A549 (cell line): ENCODE measurements around the gene ABCG8. TPM values are rescaled to one million over a fixed set of nuclear protein-coding genes. Genes with fewer than 3 reads are reported as not detected.

Source experiments
- ATAC-seq, 2 experiments: fragments of 200-7000 bp in 1 of 2; fragments of >200 bp in 1 of 2; cut with Nextera tagmentation in 1 of 2; cut with Tn5 transposase in 1 of 2; 3 replicates each; pipeline versions ENCODE4 v1.8.0 to v1.9.1; 2018 to 2020; ENCODE audit warnings: mild to moderate bottlenecking in 1 of 2, moderate library complexity in 1 of 2
- CTCF ChIA-PET: fragments of 300-600 bp; sonication (Branson Sonifier 250); formaldehyde crosslinking; extraction: SDS; loops from one replicate; lab custom pipeline; 2021; ENCODE audit warnings: antibody characterized with exemption, inconsistent platforms; lab: Yijun Ruan, JAX
- POLR2A ChIA-PET: fragments of 350-600 bp; formaldehyde crosslinking; extraction: SDS; loops from one replicate; lab custom pipeline; 2021; ENCODE audit warnings: antibody characterized with exemption, inconsistent platforms; lab: Yijun Ruan, JAX
- DNase-seq, 2 experiments: peaks; one replicate each; pipeline versions ENCODE4 v3.0.0 to v3.0.0-alpha.2; 2011 to 2016; ENCODE audit warnings: low read depth in 1 of 2, low spot score in 1 of 2
- FAIRE-seq: peaks from 2 replicates; lab custom pipeline; 2011; peaks lifted over from hg19 to GRCh38; lab: Jason Lieb, UNC
- H3K27ac ChIP-seq, 2 experiments: fragments of >200 bp; sonication (Bioruptor Twin); formaldehyde crosslinking; 3 replicates each; pipeline ENCODE4 v1.5.1; 2016 to 2017
- H3K4me1 ChIP-seq: fragments of >200 bp; sonication (Bioruptor Twin); formaldehyde crosslinking; 3 replicates; pipeline ENCODE4 v1.6.1; 2016
- H3K4me2 ChIP-seq: fragments of >200 bp; sonication (Bioruptor Twin); formaldehyde crosslinking; 3 replicates; pipeline ENCODE4 v1.6.1; 2016
- H3K4me3 ChIP-seq: fragments of >200 bp; sonication (Bioruptor Twin); formaldehyde crosslinking; 3 replicates; pipeline ENCODE4 v1.5.1; 2016
- H3K9me3 ChIP-seq: fragments of >200 bp; sonication (Bioruptor Twin); formaldehyde crosslinking; 3 replicates; pipeline ENCODE4 v1.6.1; 2016
- BHLHE40 ChIP-seq: IDR thresholded peaks from 2 replicates; pipeline ENCODE4 v1.6.1; 2012; ENCODE audit warnings: low read depth, low read length, inconsistent platforms
- CEBPB ChIP-seq, 2 experiments: fragments of >200 bp in 1 of 2; sonication (Bioruptor Twin) in 1 of 2; formaldehyde crosslinking in 1 of 2; IDR thresholded peaks; 2 replicates each; pipeline ENCODE4 v1.6.1; 2012 to 2016
- FOSB ChIP-seq: fragments of 250-450 bp; sonication (Bioruptor Pico); IDR thresholded peaks from 2 replicates; pipeline ENCODE4 v1.5.0; 2020; ENCODE audit warnings: mild to moderate bottlenecking, moderate library complexity
- FOSL2 ChIP-seq, 2 experiments: fragments of 450-650 bp in 1 of 2; fragments of >200 bp in 1 of 2; sonication (Bioruptor Twin) in 1 of 2; formaldehyde crosslinking; IDR thresholded peaks; 2 replicates each; pipeline versions ENCODE4 v1.5.0 to v1.6.1; 2016 to 2020; ENCODE audit warnings: mild to moderate bottlenecking in 1 of 2, moderate library complexity in 1 of 2
- GATA3 ChIP-seq: IDR thresholded peaks from 2 replicates; pipeline ENCODE4 v1.6.1; 2012; ENCODE audit warnings: borderline replicate concordance
- HDAC2 ChIP-seq: fragments of 200-600 bp; sonication (generic); IDR thresholded peaks from 2 replicates; pipeline ENCODE4 v1.6.1; 2016
- HOXA7 ChIP-seq: fragments of 250-450 bp; sonication (Bioruptor Pico); IDR thresholded peaks from 2 replicates; pipeline ENCODE4 v1.5.0; 2020; ENCODE audit warnings: mild to moderate bottlenecking, moderate library complexity
- HOXB13 ChIP-seq: fragments of 250-450 bp; sonication (Bioruptor Pico); IDR thresholded peaks from 2 replicates; pipeline ENCODE4 v1.5.0; 2020; ENCODE audit warnings: low read depth, mild to moderate bottlenecking, moderate library complexity
- HOXB5 ChIP-seq: fragments of 250-450 bp; sonication (Bioruptor Pico); IDR thresholded peaks from 2 replicates; pipeline ENCODE4 v1.5.0; 2020; ENCODE audit warnings: mild to moderate bottlenecking, moderate library complexity
- KDM1A ChIP-seq: fragments of 200-600 bp; sonication (generic); IDR thresholded peaks from 2 replicates; pipeline ENCODE4 v1.6.1; 2016; ENCODE audit warnings: low read depth, mild to moderate bottlenecking
- KDM5A ChIP-seq: fragments of 200-600 bp; sonication (generic); IDR thresholded peaks from 2 replicates; pipeline ENCODE4 v1.6.1; 2016; ENCODE audit warnings: antibody characterized with exemption, mild to moderate bottlenecking
- MAZ ChIP-seq: fragments of 150-350 bp; IDR thresholded peaks from 2 replicates; pipeline ENCODE4 v1.6.1; 2014; ENCODE audit warnings: antibody characterized with exemption, low read depth, low read length, borderline replicate concordance
- NR3C1 ChIP-seq: fragments of >200 bp; sonication (Bioruptor Twin); formaldehyde crosslinking; IDR thresholded peaks from 3 replicates; pipeline ENCODE4 v1.6.1; 2017
- POLR2AphosphoS2 ChIP-seq: conservative IDR thresholded peaks from 2 replicates; pipeline ENCODE4 v1.6.1; 2012; ENCODE audit warnings: low read length, improper control_type of control experiment, inconsistent platforms
- RCOR1 ChIP-seq: fragments of 150-350 bp; IDR thresholded peaks from 2 replicates; pipeline ENCODE4 v1.6.1; 2014; ENCODE audit warnings: antibody characterized with exemption, low read length, low read depth
- RFX5 ChIP-seq: fragments of 450-650 bp; IDR thresholded peaks from 2 replicates; pipeline ENCODE4 v1.7.1; 2014; ENCODE audit warnings: antibody characterized with exemption, mild to moderate bottlenecking, moderate library complexity
- TFCP2L1 ChIP-seq: fragments of 250-450 bp; sonication (Bioruptor Pico); IDR thresholded peaks from 2 replicates; pipeline ENCODE4 v1.5.0; 2021; ENCODE audit warnings: mild to moderate bottlenecking
- ZNF302 ChIP-seq: fragments of 250-450 bp; sonication (Bioruptor Pico); IDR thresholded peaks from 2 replicates; pipeline ENCODE4 v1.9.0; 2021; ENCODE audit warnings: inconsistent platforms, mild to moderate bottlenecking, moderate library complexity
- WGBS: methylation state at CpG from one replicate; pipeline ENCODE4 v1.1.6; 2017; ENCODE audit errors: missing lambda C conversion rate; 5-methylcytosine and 5-hydroxymethylcytosine counted together
- polyA plus RNA-seq, 4 experiments: library from polyadenylated mRNA; depleted of rRNA in 3 of 4; stranded (reverse); fragments of >200 nt; fragmentation: RNase III in 1 of 4; extraction: RNeasy Plus Mini Kit Qiagen cat#74134 plus additional on column Dnase treatment in 1 of 4; gene quantifications; 2 replicates in 3 of 4; 3 replicates in 1 of 4; pipeline ENCODE4 v1.2.3, GENCODE V29; 2011 to 2017
- TF ChIP-seq, protein P1 (sequence below): fragments of 150-350 bp; IDR thresholded peaks from 2 replicates; pipeline ENCODE4 v1.6.1; 2014; ENCODE audit warnings: low read depth, mild to moderate bottlenecking, low read length
- TF ChIP-seq, protein P2 (sequence below): fragments of >200 bp; sonication (Bioruptor Twin); formaldehyde crosslinking; IDR thresholded peaks from 3 replicates; pipeline ENCODE4 v1.5.1; 2016
- TF ChIP-seq, protein P3 (sequence below): fragments of >200 bp; sonication (Bioruptor Twin); formaldehyde crosslinking; IDR thresholded peaks from 2 replicates; pipeline ENCODE4 v1.6.1; 2016
- TF ChIP-seq, protein P4 (sequence below): fragments of >200 bp; sonication (Bioruptor Twin); formaldehyde crosslinking; IDR thresholded peaks from 3 replicates; pipeline ENCODE4 v1.6.1; 2016

Gene ABCG8
- polyA plus RNA-seq, 2 of the 4 experiments (the other 2 are of a cell fraction), result not detected

DNA sequence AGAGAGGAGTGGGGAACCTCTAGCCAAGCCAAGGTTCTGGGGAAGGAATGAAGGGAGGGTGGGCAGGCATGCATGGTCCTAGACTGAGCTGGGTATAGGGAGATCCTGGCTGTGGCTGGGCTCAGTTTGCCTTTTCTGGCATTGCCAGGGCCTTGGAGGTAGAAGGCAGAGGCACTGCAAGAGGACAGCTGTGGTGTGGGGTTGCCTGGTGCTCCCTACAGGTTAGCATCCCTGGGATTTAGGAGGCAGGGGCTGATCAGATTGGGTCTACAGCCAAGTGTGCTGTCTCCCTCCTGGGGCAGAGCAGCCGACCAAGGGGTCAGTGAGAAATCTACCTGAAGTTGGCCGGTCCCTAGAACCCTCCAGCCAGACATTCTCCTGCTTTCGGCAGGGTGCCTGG lies 15.9 kb downstream of the ABCG8 start:
- H3K27ac ChIP-seq, result no peak overlapping the region
- no peak overlapping the region for H3K4me2 ChIP-seq
- FAIRE-seq (no peak), ATAC-seq (no peak; a peak in 1 of 6 replicates), DNase-seq (no peak)
- ChIA-PET POLR2A (no interaction called here), CTCF (no interaction called here)
- no peaks in the 10 kb centered on the region for H3K4me1 ChIP-seq
- H3K9me3 ChIP-seq, result no peaks in the 10 kb centered on the region
- no peak overlapping the region for H3K4me3 ChIP-seq
- 39% methylated on average over 3 of the region's 3 CpGs for WGBS
- no peak for TF ChIP-seq FOSL2 (IDR thresholded peaks at IDR 0.05)
- TF ChIP-seq FOSL2 (CRISPR knock-in tag; IDR thresholded peaks at IDR 0.05), result no peak
- no peak for TF ChIP-seq TFCP2L1 (CRISPR knock-in tag)
- TF ChIP-seq KDM5A, result no peak
- TF ChIP-seq MAZ, result no peak
- TF ChIP-seq FOSB (CRISPR knock-in tag), result no peak
- no peak for TF ChIP-seq HDAC2
- TF ChIP-seq HOXA7 (CRISPR knock-in tag), result no peak
- no peak for TF ChIP-seq BHLHE40
- no peak for TF ChIP-seq POLR2AphosphoS2
- TF ChIP-seq RCOR1, result no peak
- no peak for TF ChIP-seq CEBPB (IDR thresholded peaks at IDR 0.05)
- TF ChIP-seq, protein P1, sequence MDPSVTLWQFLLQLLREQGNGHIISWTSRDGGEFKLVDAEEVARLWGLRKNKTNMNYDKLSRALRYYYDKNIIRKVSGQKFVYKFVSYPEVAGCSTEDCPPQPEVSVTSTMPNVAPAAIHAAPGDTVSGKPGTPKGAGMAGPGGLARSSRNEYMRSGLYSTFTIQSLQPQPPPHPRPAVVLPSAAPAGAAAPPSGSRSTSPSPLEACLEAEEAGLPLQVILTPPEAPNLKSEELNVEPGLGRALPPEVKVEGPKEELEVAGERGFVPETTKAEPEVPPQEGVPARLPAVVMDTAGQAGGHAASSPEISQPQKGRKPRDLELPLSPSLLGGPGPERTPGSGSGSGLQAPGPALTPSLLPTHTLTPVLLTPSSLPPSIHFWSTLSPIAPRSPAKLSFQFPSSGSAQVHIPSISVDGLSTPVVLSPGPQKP, result no peak
- no peak for TF ChIP-seq ZNF302 (CRISPR knock-in tag)
- no peak for TF ChIP-seq NR3C1
- TF ChIP-seq, protein P2, sequence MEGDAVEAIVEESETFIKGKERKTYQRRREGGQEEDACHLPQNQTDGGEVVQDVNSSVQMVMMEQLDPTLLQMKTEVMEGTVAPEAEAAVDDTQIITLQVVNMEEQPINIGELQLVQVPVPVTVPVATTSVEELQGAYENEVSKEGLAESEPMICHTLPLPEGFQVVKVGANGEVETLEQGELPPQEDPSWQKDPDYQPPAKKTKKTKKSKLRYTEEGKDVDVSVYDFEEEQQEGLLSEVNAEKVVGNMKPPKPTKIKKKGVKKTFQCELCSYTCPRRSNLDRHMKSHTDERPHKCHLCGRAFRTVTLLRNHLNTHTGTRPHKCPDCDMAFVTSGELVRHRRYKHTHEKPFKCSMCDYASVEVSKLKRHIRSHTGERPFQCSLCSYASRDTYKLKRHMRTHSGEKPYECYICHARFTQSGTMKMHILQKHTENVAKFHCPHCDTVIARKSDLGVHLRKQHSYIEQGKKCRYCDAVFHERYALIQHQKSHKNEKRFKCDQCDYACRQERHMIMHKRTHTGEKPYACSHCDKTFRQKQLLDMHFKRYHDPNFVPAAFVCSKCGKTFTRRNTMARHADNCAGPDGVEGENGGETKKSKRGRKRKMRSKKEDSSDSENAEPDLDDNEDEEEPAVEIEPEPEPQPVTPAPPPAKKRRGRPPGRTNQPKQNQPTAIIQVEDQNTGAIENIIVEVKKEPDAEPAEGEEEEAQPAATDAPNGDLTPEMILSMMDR, result no peak
- no peak for TF ChIP-seq HOXB13
- TF ChIP-seq, protein P3, sequence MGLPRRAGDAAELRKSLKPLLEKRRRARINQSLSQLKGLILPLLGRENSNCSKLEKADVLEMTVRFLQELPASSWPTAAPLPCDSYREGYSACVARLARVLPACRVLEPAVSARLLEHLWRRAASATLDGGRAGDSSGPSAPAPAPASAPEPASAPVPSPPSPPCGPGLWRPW, result no peak
- TF ChIP-seq KDM1A, result no peak
- TF ChIP-seq, protein P4, sequence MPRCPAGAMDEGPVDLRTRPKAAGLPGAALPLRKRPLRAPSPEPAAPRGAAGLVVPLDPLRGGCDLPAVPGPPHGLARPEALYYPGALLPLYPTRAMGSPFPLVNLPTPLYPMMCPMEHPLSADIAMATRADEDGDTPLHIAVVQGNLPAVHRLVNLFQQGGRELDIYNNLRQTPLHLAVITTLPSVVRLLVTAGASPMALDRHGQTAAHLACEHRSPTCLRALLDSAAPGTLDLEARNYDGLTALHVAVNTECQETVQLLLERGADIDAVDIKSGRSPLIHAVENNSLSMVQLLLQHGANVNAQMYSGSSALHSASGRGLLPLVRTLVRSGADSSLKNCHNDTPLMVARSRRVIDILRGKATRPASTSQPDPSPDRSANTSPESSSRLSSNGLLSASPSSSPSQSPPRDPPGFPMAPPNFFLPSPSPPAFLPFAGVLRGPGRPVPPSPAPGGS, result no peak
- no peak for TF ChIP-seq GATA3

DNA sequence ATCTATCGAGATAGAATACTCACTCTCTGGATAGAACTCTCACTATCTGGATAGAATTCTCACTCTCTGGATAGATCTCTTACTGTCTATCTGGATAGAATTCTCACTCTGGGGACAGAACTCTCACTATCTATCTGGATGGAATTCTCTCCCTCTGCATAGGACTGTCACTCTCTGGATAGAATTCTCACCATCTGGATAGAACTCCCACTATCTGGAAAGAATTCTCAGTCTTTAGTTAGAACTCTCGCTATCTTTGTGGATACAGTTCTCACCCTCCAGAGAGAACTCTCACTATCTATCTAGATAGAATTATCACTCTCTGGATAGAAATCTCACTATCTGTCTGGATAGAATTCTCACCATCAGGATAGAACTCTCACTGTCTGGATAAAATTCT lies 16.5 kb downstream of the ABCG8 start:
- Histone ChIP-seq H3K4me2 (no peak overlapping the region), H3K4me3 (no peak overlapping the region), H3K27ac (no peak overlapping the region), H3K9me3 (no peaks in the 10 kb centered on the region), H3K4me1 (no peaks in the 10 kb centered on the region)
- FAIRE-seq, result no peak
- CTCF ChIA-PET, result no interaction called here
- no peak for DNase-seq
- no peak for TF ChIP-seq MAZ
- TF ChIP-seq HOXB5, result no peak
- TF ChIP-seq, protein P2, result no peak
- no peak for TF ChIP-seq RCOR1
- TF ChIP-seq BHLHE40, result no peak
- no peak for TF ChIP-seq RFX5
- no peak for TF ChIP-seq ZNF302 (CRISPR knock-in tag)
- no peak for TF ChIP-seq HOXB13
- 0% methylated on average over 2 of the region's 2 CpGs for WGBS
- no peak for ATAC-seq
- POLR2A ChIA-PET, result no interaction called here
